ENCODE data around the gene MAGEA6. TPM values are rescaled to one million over a fixed set of nuclear protein-coding genes. Genes with fewer than 3 reads are reported as not detected.

MAGEA6 gene
- total and polyA plus RNA-seq, 2 experiments from 2014 or later: 0.35 TPM; not detected in 1

GRCh38 chrX:152813206-152813605 is 43.7 kb upstream of the MAGEA6 start:
- Histone ChIP-seq H4K20me1 (replicated peaks; ENCODE audit: insufficient read depth) (no peaks in the 10 kb centered on the region), H3F3A (replicated peaks; ENCODE audit: low read depth) (no peaks in the 10 kb centered on the region), H3K4me2 (no peak overlapping the region), H3K79me2 (replicated peaks; ENCODE audit: insufficient read depth) (no peaks in the 10 kb centered on the region), H3K27ac (ENCODE audit: low read depth) (no peak overlapping the region), H3K9me2 (ENCODE audit: insufficient read depth) (no peaks in the 10 kb centered on the region), H3K4me1 (ENCODE audit: insufficient read depth) (peaks cover 5% of the 10 kb centered on the region; the same call in 1 of the 2 replicates), H2AFZ (no peak overlapping the region), H3K36me3 (ENCODE audit: insufficient read depth) (no peaks in the 10 kb centered on the region), H3K27me3 (ENCODE audit: insufficient read depth) (no peaks in the 10 kb centered on the region), H3K4me3 (no peak overlapping the region)
- Mint-ChIP-seq H3K27me3 (ENCODE audit: insufficient read depth, low read depth, poor library complexity) (peaks cover 1% of the 10 kb centered on the region), H3K9me3 (no peaks in the 10 kb centered on the region), H3K4me3 (no peak overlapping the region), H3K27ac (no peak overlapping the region), H3K4me1 (peaks cover 10% of the 10 kb centered on the region; the same call in 2 of the 3 replicates), H3K36me3 (ENCODE audit: low read depth) (no peaks in the 10 kb centered on the region)
- DNase-seq (ENCODE audit: low spot score) (no peak), ATAC-seq (no peak)
- TF ChIP-seq EZH2phosphoT487 (IDR thresholded peaks at IDR 0.05; ENCODE audit: unreplicated experiment): no peak
- no peak for TF ChIP-seq ZNF462 (CRISPR knock-in tag; IDR thresholded peaks at IDR 0.05)
- TF ChIP-seq EZH2 (IDR thresholded peaks at IDR 0.05; ENCODE audit: low read depth, unreplicated experiment): no peak
- TF ChIP-seq CTCF (conservative IDR thresholded peaks at IDR 0.05; ENCODE audit: low read depth in 2 of 2): no peak
- no peak for TF ChIP-seq CREB1 (CRISPR knock-in tag; IDR thresholded peaks at IDR 0.05; ENCODE audit: low read depth)

Data from GM23338 (cell line).